GM23338 (cell line): ENCODE data around the gene ARL5C. TPM values are rescaled to one million over a fixed set of nuclear protein-coding genes. Genes with fewer than 3 reads are reported as not detected.

Experiments
- ATAC-seq: fragments of 200-7000 bp; cut with Tn5 transposase; 3 replicates; pipeline ENCODE4 v1.9.1; 2020
- DNase-seq: peaks from one replicate; pipeline ENCODE4 v3.0.0-alpha.2; 2015; ENCODE audit warnings: low spot score
- H2AFZ ChIP-seq: fragments of 200-600 bp; sonication (generic); 2 replicates; pipeline ENCODE4 v1.8.0; 2016; ENCODE audit warnings: antibody characterized with exemption, mild to moderate bottlenecking, moderate library complexity
- H3F3A ChIP-seq: fragments of 200-600 bp; sonication (generic); replicated peaks from 2 replicates; pipeline ENCODE4 v1.8.0; 2017; ENCODE audit warnings: antibody characterized with exemption, mixed run types, low read depth
- H3K27ac ChIP-seq: fragments of 200-600 bp; sonication (generic); 2 replicates; pipeline ENCODE4 v1.6.1; 2016; ENCODE audit warnings: low read depth
- H3K27me3 ChIP-seq: fragments of 200-600 bp; sonication (generic); 2 replicates; pipeline ENCODE4 v1.8.0; 2016; ENCODE audit warnings: mild to moderate bottlenecking, mixed run types, moderate library complexity; ENCODE audit not compliant: insufficient read depth
- H3K36me3 ChIP-seq: fragments of 200-600 bp; sonication (generic); 2 replicates; pipeline ENCODE4 v1.8.0; 2016; ENCODE audit warnings: mild to moderate bottlenecking; ENCODE audit not compliant: insufficient read depth
- H3K4me1 ChIP-seq: fragments of 200-600 bp; sonication (generic); 2 replicates; pipeline ENCODE4 v1.8.0; 2016; ENCODE audit warnings: mild to moderate bottlenecking, moderate library complexity; ENCODE audit not compliant: insufficient read depth
- H3K4me2 ChIP-seq: fragments of 200-600 bp; sonication (generic); 2 replicates; pipeline ENCODE4 v1.7.1; 2017; ENCODE audit warnings: mixed run types
- H3K4me3 ChIP-seq: fragments of 200-600 bp; sonication (generic); 2 replicates; pipeline ENCODE4 v1.6.1; 2016; ENCODE audit warnings: mixed run types
- H3K79me2 ChIP-seq: fragments of 200-600 bp; sonication (generic); replicated peaks from 2 replicates; pipeline ENCODE4 v1.8.0; 2017; ENCODE audit warnings: mild to moderate bottlenecking; ENCODE audit not compliant: insufficient read depth
- H3K9me2 ChIP-seq: fragments of 200-600 bp; sonication (generic); 2 replicates; pipeline ENCODE4 v1.8.0; 2017; ENCODE audit not compliant: insufficient read depth
- H4K20me1 ChIP-seq: fragments of 200-600 bp; sonication (generic); replicated peaks from 2 replicates; pipeline ENCODE4 v1.8.0; 2017; ENCODE audit warnings: mild to moderate bottlenecking; ENCODE audit not compliant: insufficient read depth
- H3K27ac Mint-ChIP-seq: 2 replicates; pipeline ENCODE4 v1.8.0; 2020; ENCODE audit warnings: inconsistent platforms, mild to moderate bottlenecking, moderate library complexity, mixed read lengths
- H3K27me3 Mint-ChIP-seq: 3 replicates; pipeline ENCODE4 v1.8.0; 2022; ENCODE audit warnings: low read depth, mild to moderate bottlenecking, moderate library complexity, mixed read lengths, inconsistent platforms; ENCODE audit not compliant: insufficient read depth, poor library complexity
- H3K36me3 Mint-ChIP-seq: 3 replicates; pipeline ENCODE4 v1.8.0; 2021; ENCODE audit warnings: low read depth, mild to moderate bottlenecking, inconsistent platforms, moderate library complexity, mixed read lengths
- H3K4me1 Mint-ChIP-seq: 3 replicates; pipeline ENCODE4 v1.8.0; 2020; ENCODE audit warnings: mild to moderate bottlenecking, inconsistent platforms, mixed read lengths
- H3K4me3 Mint-ChIP-seq: 3 replicates; pipeline ENCODE4 v1.8.0; 2021; ENCODE audit warnings: moderate library complexity, mild to moderate bottlenecking, inconsistent platforms, mixed read lengths
- H3K9me3 Mint-ChIP-seq: 3 replicates; pipeline ENCODE4 v1.8.0; 2020; ENCODE audit warnings: moderate library complexity, mild to moderate bottlenecking, inconsistent platforms, mixed read lengths
- CREB1 ChIP-seq: fragments of 250-450 bp; sonication (Bioruptor Pico); IDR thresholded peaks from 2 replicates; pipeline ENCODE4 v1.5.0; 2020; ENCODE audit warnings: low read depth, mild to moderate bottlenecking, moderate library complexity
- EZH2 ChIP-seq: fragments of 200-600 bp; sonication (generic); IDR thresholded peaks from one replicate; pipeline ENCODE4 v1.8.0; 2017; ENCODE audit warnings: antibody characterized with exemption, mild to moderate bottlenecking, low read depth; ENCODE audit not compliant: unreplicated experiment
- EZH2phosphoT487 ChIP-seq: fragments of 200-600 bp; sonication (generic); IDR thresholded peaks from one replicate; pipeline ENCODE4 v1.8.1; 2018; ENCODE audit warnings: antibody characterized with exemption; ENCODE audit not compliant: unreplicated experiment
- JUNB ChIP-seq: IDR thresholded peaks from one replicate; pipeline ENCODE4 v1.6.1; 2016; ENCODE audit warnings: antibody characterized with exemption; ENCODE audit not compliant: unreplicated experiment
- NANOG ChIP-seq: IDR thresholded peaks from 2 replicates; pipeline ENCODE4 v1.6.1; 2016; ENCODE audit warnings: antibody characterized with exemption, borderline replicate concordance
- POLR2AphosphoS5 ChIP-seq: IDR thresholded peaks from 2 replicates; pipeline ENCODE4 v1.6.1; 2016; ENCODE audit warnings: antibody characterized with exemption, low read depth
- STAT1 ChIP-seq: IDR thresholded peaks from one replicate; pipeline ENCODE4 v1.6.1; 2016; ENCODE audit warnings: antibody characterized with exemption; ENCODE audit not compliant: unreplicated experiment
- ZNF114 ChIP-seq: fragments of 250-450 bp; sonication (Bioruptor Pico); IDR thresholded peaks from 2 replicates; pipeline ENCODE4 v1.5.0; 2020; ENCODE audit warnings: mild to moderate bottlenecking, moderate library complexity
- ZNF331 ChIP-seq: fragments of 250-450 bp; sonication (Bioruptor Pico); IDR thresholded peaks from 2 replicates; pipeline ENCODE4 v1.5.0; 2020; ENCODE audit warnings: low read depth, mild to moderate bottlenecking, moderate library complexity
- polyA plus RNA-seq: library from polyadenylated mRNA; unstranded; fragments of >200 nt; fragmentation: Nextera tagmentation; extraction: Ambion mirVana; gene quantifications from 2 replicates; pipeline ENCODE4 v1.2.1, GENCODE V29; 2016
- total RNA-seq: library from RNA; depleted of rRNA; stranded (reverse); fragments of >200 nt; shearing (Covaris generic); gene quantifications from 2 replicates; pipeline ENCODE4 v1.2.3, GENCODE V29; 2014
- TF ChIP-seq, protein P1 (sequence below): IDR thresholded peaks from one replicate; pipeline ENCODE4 v1.6.1; 2018; ENCODE audit warnings: antibody characterized with exemption; ENCODE audit not compliant: unreplicated experiment
- TF ChIP-seq, protein P2 (sequence below): fragments of 250-450 bp; sonication (Bioruptor Pico); IDR thresholded peaks from 2 replicates; pipeline ENCODE4 v1.5.0; 2020; ENCODE audit warnings: mild to moderate bottlenecking, moderate library complexity
- TF ChIP-seq, protein P3 (sequence below), 2 experiments: fragments of 200-600 bp in 1 of 2; sonication (generic) in 1 of 2; conservative IDR thresholded peaks; 2 replicates each; pipeline versions ENCODE4 v1.5.1 to v1.6.1; 2016 to 2017; ENCODE audit warnings: antibody characterized with exemption in 2 of 2, low read depth in 2 of 2, mild to moderate bottlenecking in 2 of 2, moderate library complexity in 1 of 2
- TF ChIP-seq, protein P4 (sequence below): IDR thresholded peaks from 2 replicates; pipeline ENCODE4 v1.6.1; 2016; ENCODE audit warnings: antibody characterized with exemption

The ARL5C gene
- total and polyA plus RNA-seq, 2 experiments from 2014 or later: not detected

DNA sequence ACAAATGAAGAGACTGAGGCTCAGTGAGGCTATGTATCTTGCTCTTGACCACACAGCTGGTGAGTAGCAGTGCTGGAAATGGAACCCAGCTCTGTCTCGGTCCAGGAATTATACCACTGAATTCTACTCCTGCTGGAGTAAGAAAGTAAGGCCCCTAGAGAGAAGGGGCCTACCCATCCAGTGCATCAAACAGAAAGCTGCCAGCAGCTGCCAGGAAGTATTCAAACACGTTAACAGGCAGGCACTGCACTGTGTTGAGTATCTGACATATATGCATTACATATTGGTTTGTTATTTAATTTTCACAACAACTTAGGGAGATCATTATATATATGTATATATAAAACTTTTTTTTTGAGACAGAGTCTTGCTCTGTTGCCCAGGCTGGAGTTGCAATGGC is 4.0 kb downstream of the ARL5C start (continued):
- TF ChIP-seq, protein P1, sequence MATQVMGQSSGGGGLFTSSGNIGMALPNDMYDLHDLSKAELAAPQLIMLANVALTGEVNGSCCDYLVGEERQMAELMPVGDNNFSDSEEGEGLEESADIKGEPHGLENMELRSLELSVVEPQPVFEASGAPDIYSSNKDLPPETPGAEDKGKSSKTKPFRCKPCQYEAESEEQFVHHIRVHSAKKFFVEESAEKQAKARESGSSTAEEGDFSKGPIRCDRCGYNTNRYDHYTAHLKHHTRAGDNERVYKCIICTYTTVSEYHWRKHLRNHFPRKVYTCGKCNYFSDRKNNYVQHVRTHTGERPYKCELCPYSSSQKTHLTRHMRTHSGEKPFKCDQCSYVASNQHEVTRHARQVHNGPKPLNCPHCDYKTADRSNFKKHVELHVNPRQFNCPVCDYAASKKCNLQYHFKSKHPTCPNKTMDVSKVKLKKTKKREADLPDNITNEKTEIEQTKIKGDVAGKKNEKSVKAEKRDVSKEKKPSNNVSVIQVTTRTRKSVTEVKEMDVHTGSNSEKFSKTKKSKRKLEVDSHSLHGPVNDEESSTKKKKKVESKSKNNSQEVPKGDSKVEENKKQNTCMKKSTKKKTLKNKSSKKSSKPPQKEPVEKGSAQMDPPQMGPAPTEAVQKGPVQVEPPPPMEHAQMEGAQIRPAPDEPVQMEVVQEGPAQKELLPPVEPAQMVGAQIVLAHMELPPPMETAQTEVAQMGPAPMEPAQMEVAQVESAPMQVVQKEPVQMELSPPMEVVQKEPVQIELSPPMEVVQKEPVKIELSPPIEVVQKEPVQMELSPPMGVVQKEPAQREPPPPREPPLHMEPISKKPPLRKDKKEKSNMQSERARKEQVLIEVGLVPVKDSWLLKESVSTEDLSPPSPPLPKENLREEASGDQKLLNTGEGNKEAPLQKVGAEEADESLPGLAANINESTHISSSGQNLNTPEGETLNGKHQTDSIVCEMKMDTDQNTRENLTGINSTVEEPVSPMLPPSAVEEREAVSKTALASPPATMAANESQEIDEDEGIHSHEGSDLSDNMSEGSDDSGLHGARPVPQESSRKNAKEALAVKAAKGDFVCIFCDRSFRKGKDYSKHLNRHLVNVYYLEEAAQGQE: no peak
- TF ChIP-seq EZH2phosphoT487 (no peak), JUNB (no peak), NANOG (no peak)

DNA sequence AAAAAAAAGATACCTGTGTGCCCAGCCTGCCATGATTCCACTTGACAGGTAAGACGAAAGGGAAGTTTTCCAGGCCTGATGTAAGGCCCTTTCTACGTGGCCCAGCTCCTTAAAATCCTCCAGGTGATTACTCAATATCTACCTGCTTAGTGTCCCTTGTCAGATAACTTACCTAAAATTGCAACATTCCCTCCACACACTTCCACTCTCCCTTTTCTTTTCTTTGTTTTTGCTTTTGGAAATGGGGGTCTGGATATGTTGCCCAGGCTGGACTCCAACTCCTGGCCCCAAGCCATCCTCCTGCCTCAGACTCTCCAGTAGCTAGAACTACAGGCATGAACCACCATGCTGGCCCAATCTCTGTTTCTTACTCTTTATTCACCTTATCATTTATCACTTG is 7.3 kb downstream of the ARL5C start:
- Histone ChIP-seq H3F3A (no peaks in the 10 kb centered on the region), H3K4me1 (no peaks in the 10 kb centered on the region), H3K27ac (no peak overlapping the region), H3K36me3 (no peaks in the 10 kb centered on the region), H3K79me2 (no peaks in the 10 kb centered on the region), H4K20me1 (no peaks in the 10 kb centered on the region), H2AFZ (no peak overlapping the region), H3K4me2 (no peak overlapping the region), H3K9me2 (no peaks in the 10 kb centered on the region), H3K27me3 (no peaks in the 10 kb centered on the region), H3K4me3 (no peak overlapping the region)
- H3K27ac Mint-ChIP-seq: no peak overlapping the region
- ATAC-seq: no peak
- H3K4me3 Mint-ChIP-seq: no peak overlapping the region
- peaks cover 6% of the 10 kb centered on the region; the same call in 1 of the 3 replicates for H3K4me1 Mint-ChIP-seq
- DNase-seq: no peak
- H3K9me3 Mint-ChIP-seq: peaks cover 10% of the 10 kb centered on the region
- H3K27me3 Mint-ChIP-seq: peaks cover 25% of the 10 kb centered on the region
- TF ChIP-seq CREB1 (CRISPR knock-in tag) (no peak), JUNB (no peak), EZH2 (no peak), NANOG (no peak), EZH2phosphoT487 (no peak), ZNF114 (CRISPR knock-in tag) (no peak), STAT1 (no peak), ZNF331 (CRISPR knock-in tag) (no peak), POLR2AphosphoS5 (no peak)
- TF ChIP-seq, protein P2, sequence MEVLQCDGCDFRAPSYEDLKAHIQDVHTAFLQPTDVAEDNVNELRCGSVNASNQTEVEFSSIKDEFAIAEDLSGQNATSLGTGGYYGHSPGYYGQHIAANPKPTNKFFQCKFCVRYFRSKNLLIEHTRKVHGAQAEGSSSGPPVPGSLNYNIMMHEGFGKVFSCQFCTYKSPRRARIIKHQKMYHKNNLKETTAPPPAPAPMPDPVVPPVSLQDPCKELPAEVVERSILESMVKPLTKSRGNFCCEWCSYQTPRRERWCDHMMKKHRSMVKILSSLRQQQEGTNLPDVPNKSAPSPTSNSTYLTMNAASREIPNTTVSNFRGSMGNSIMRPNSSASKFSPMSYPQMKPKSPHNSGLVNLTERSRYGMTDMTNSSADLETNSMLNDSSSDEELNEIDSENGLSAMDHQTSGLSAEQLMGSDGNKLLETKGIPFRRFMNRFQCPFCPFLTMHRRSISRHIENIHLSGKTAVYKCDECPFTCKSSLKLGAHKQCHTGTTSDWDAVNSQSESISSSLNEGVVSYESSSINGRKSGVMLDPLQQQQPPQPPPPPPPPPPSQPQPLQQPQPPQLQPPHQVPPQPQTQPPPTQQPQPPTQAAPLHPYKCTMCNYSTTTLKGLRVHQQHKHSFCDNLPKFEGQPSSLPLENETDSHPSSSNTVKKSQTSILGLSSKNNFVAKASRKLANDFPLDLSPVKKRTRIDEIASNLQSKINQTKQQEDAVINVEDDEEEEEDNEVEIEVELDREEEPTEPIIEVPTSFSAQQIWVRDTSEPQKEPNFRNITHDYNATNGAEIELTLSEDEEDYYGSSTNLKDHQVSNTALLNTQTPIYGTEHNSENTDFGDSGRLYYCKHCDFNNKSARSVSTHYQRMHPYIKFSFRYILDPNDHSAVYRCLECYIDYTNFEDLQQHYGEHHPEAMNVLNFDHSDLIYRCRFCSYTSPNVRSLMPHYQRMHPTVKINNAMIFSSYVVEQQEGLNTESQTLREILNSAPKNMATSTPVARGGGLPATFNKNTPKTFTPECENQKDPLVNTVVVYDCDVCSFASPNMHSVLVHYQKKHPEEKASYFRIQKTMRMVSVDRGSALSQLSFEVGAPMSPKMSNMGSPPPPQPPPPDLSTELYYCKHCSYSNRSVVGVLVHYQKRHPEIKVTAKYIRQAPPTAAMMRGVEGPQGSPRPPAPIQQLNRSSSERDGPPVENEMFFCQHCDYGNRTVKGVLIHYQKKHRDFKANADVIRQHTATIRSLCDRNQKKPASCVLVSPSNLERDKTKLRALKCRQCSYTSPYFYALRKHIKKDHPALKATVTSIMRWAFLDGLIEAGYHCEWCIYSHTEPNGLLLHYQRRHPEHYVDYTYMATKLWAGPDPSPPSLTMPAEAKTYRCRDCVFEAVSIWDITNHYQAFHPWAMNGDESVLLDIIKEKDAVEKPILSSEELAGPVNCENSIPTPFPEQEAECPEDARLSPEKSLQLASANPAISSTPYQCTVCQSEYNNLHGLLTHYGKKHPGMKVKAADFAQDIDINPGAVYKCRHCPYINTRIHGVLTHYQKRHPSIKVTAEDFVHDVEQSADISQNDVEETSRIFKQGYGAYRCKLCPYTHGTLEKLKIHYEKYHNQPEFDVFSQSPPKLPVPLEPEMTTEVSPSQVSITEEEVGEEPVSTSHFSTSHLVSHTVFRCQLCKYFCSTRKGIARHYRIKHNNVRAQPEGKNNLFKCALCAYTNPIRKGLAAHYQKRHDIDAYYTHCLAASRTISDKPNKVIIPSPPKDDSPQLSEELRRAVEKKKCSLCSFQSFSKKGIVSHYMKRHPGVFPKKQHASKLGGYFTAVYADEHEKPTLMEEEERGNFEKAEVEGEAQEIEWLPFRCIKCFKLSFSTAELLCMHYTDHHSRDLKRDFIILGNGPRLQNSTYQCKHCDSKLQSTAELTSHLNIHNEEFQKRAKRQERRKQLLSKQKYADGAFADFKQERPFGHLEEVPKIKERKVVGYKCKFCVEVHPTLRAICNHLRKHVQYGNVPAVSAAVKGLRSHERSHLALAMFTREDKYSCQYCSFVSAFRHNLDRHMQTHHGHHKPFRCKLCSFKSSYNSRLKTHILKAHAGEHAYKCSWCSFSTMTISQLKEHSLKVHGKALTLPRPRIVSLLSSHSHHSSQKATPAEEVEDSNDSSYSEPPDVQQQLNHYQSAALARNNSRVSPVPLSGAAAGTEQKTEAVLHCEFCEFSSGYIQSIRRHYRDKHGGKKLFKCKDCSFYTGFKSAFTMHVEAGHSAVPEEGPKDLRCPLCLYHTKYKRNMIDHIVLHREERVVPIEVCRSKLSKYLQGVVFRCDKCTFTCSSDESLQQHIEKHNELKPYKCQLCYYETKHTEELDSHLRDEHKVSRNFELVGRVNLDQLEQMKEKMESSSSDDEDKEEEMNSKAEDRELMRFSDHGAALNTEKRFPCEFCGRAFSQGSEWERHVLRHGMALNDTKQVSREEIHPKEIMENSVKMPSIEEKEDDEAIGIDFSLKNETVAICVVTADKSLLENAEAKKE (CRISPR knock-in tag): no peak
- TF ChIP-seq, protein P3, sequence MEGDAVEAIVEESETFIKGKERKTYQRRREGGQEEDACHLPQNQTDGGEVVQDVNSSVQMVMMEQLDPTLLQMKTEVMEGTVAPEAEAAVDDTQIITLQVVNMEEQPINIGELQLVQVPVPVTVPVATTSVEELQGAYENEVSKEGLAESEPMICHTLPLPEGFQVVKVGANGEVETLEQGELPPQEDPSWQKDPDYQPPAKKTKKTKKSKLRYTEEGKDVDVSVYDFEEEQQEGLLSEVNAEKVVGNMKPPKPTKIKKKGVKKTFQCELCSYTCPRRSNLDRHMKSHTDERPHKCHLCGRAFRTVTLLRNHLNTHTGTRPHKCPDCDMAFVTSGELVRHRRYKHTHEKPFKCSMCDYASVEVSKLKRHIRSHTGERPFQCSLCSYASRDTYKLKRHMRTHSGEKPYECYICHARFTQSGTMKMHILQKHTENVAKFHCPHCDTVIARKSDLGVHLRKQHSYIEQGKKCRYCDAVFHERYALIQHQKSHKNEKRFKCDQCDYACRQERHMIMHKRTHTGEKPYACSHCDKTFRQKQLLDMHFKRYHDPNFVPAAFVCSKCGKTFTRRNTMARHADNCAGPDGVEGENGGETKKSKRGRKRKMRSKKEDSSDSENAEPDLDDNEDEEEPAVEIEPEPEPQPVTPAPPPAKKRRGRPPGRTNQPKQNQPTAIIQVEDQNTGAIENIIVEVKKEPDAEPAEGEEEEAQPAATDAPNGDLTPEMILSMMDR (conservative IDR thresholded peaks at IDR 0.05; ENCODE audit: low read depth in 2 of 2): no peak
- TF ChIP-seq, protein P4, sequence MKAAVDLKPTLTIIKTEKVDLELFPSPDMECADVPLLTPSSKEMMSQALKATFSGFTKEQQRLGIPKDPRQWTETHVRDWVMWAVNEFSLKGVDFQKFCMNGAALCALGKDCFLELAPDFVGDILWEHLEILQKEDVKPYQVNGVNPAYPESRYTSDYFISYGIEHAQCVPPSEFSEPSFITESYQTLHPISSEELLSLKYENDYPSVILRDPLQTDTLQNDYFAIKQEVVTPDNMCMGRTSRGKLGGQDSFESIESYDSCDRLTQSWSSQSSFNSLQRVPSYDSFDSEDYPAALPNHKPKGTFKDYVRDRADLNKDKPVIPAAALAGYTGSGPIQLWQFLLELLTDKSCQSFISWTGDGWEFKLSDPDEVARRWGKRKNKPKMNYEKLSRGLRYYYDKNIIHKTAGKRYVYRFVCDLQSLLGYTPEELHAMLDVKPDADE: no peak
- H3K36me3 Mint-ChIP-seq: peaks cover 9% of the 10 kb centered on the region
